ENCODE measurements around the gene CBLIF.

- TF ChIP-seq, protein P1, sequence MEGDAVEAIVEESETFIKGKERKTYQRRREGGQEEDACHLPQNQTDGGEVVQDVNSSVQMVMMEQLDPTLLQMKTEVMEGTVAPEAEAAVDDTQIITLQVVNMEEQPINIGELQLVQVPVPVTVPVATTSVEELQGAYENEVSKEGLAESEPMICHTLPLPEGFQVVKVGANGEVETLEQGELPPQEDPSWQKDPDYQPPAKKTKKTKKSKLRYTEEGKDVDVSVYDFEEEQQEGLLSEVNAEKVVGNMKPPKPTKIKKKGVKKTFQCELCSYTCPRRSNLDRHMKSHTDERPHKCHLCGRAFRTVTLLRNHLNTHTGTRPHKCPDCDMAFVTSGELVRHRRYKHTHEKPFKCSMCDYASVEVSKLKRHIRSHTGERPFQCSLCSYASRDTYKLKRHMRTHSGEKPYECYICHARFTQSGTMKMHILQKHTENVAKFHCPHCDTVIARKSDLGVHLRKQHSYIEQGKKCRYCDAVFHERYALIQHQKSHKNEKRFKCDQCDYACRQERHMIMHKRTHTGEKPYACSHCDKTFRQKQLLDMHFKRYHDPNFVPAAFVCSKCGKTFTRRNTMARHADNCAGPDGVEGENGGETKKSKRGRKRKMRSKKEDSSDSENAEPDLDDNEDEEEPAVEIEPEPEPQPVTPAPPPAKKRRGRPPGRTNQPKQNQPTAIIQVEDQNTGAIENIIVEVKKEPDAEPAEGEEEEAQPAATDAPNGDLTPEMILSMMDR (conservative IDR thresholded peaks at IDR 0.05 in 1 of 2, IDR thresholded peaks at IDR 0.05 in 1 of 2; ENCODE audit: low read depth in 1 of 2, low read length in 2 of 2): no peak
- no peak for TF ChIP-seq EZH2 (IDR thresholded peaks at IDR 0.05; ENCODE audit: low read length, missing control alignments)
Observed at GRCh38 chr11:59812220-59812619, 33.1 kb downstream of the CBLIF start.
